HCT116 (cell line): ENCODE measurements around the gene NECTIN4. TPM values are rescaled to one million over a fixed set of nuclear protein-coding genes. Genes with fewer than 3 reads are reported as not detected.

Source experiments
- ATAC-seq: fragments of 200-7000 bp; cut with Tn5 transposase; 2 replicates; pipeline ENCODE4 v1.9.1; 2020; ENCODE audit warnings: mild to moderate bottlenecking, moderate library complexity
- BruUV-seq: library from RNA; stranded (reverse); fragments of 400-500 nt; replicated peaks from 2 replicates; lab custom pipeline; 2021; lab: Mats Ljungman, UMichigan
- CTCF ChIA-PET: fragments of 300-600 bp; sonication (Branson Sonifier 250); formaldehyde crosslinking; loops from one replicate; lab custom pipeline; 2021; ENCODE audit warnings: antibody characterized with exemption; lab: Charles Lee
- POLR2A ChIA-PET: fragments of 300-600, 350-600 bp; sonication (Branson Sonifier 250); formaldehyde crosslinking; loops from one replicate; lab custom pipeline; 2021; ENCODE audit warnings: antibody characterized with exemption; lab: Charles Lee
- RAD21 ChIA-PET, 2 experiments: fragments of 300-600 bp; sonication (Branson Sonifier 250); formaldehyde crosslinking; loops; one replicate each; lab custom pipeline; 2023; ENCODE audit warnings: low total read pairs in 2 of 2; ENCODE audit not compliant: uncharacterized antibody in 2 of 2, unreplicated experiment in 2 of 2, low non-redundant PET in 1 of 2; lab: Charles Lee
- DNase-seq: peaks from one replicate; pipeline ENCODE4 v3.0.0-alpha.2; 2010; ENCODE audit warnings: low read depth, low spot score
- H2AFZ ChIP-seq: fragments of 200-600 bp; shearing (Covaris generic), sonication (generic); 2 replicates; pipeline ENCODE4 v1.6.1; 2017; ENCODE audit warnings: low read depth, mixed run types, mixed read lengths, antibody characterized with exemption, low read length; ENCODE audit not compliant: poor library complexity, severe bottlenecking
- H3K27ac ChIP-seq: 2 replicates; pipeline ENCODE4 v1.5.1; 2012; ENCODE audit warnings: low read depth, low read length
- H3K27me3 ChIP-seq: fragments of 200-600 bp; sonication (generic); 2 replicates; pipeline ENCODE4 v1.6.1; 2016; ENCODE audit warnings: mixed run types, low read length, mixed read lengths; ENCODE audit not compliant: insufficient read depth
- H3K36me3 ChIP-seq, 2 experiments: fragments of 200-500 bp in 1 of 2; fragments of 200-600 bp in 1 of 2; sonication (Bioruptor generic) in 1 of 2; sonication (generic) in 1 of 2; 2 replicates each; pipeline versions ENCODE4 v1.5.1 to v1.6.1; 2014 to 2016; ENCODE audit warnings: low read length in 2 of 2, inconsistent platforms in 1 of 2, mixed read lengths in 1 of 2, mixed run types in 1 of 2; ENCODE audit not compliant: insufficient read depth in 2 of 2, control insufficient read depth in 1 of 2
- H3K4me1 ChIP-seq, 2 experiments: fragments of 200-600 bp in 1 of 2; sonication (generic) in 1 of 2; 2 replicates each; pipeline versions ENCODE4 v1.5.1 to v1.6.1; 2012 to 2017; ENCODE audit warnings: low read length in 2 of 2, inconsistent platforms in 1 of 2, mild to moderate bottlenecking in 1 of 2, mixed read lengths in 1 of 2, mixed run types in 1 of 2, moderate library complexity in 1 of 2; ENCODE audit not compliant: insufficient read depth in 2 of 2, control insufficient read depth in 1 of 2
- H3K4me2 ChIP-seq: fragments of 200-600 bp; sonication (generic); 2 replicates; pipeline ENCODE4 v1.6.1; 2017; ENCODE audit warnings: mixed run types, low read length, mixed read lengths
- H3K4me3 ChIP-seq, 2 experiments: fragments of 200-600 bp in 1 of 2; sonication (generic) in 1 of 2; replicated peaks in 1 of 2; 2 replicates each; pipeline ENCODE4 v1.5.1; 2011 to 2016; ENCODE audit warnings: low read length in 2 of 2, control low read depth in 1 of 2, low read depth in 1 of 2, mild to moderate bottlenecking in 1 of 2, mixed read lengths in 1 of 2, mixed run types in 1 of 2
- H3K79me2 ChIP-seq: fragments of 200-600 bp; sonication (generic); 2 replicates; pipeline ENCODE4 v1.6.1; 2017; ENCODE audit warnings: mild to moderate bottlenecking, mixed run types, low read length, moderate library complexity, mixed read lengths; ENCODE audit not compliant: insufficient read depth
- H3K9ac ChIP-seq: fragments of 200-600 bp; sonication (generic); 2 replicates; pipeline ENCODE4 v1.6.1; 2016; ENCODE audit warnings: low read length, mixed read lengths
- H3K9me2 ChIP-seq: fragments of 200-600 bp; sonication (generic), shearing (Covaris generic); 2 replicates; pipeline ENCODE4 v1.6.1; 2017; ENCODE audit warnings: mixed run types, mild to moderate bottlenecking, moderate library complexity; ENCODE audit not compliant: insufficient read depth
- H3K9me3 ChIP-seq, 2 experiments: fragments of 200-500 bp in 1 of 2; fragments of 200-600 bp in 1 of 2; sonication (Bioruptor generic) in 1 of 2; sonication (generic) in 1 of 2; 2 replicates each; pipeline ENCODE4 v1.6.1; 2014 to 2017; ENCODE audit warnings: low read length in 2 of 2, mixed read lengths in 2 of 2, inconsistent platforms in 1 of 2, low read depth in 1 of 2, mild to moderate bottlenecking in 1 of 2, mixed run types in 1 of 2, moderate library complexity in 1 of 2; ENCODE audit not compliant: control insufficient read depth in 1 of 2, insufficient read depth in 1 of 2
- H4K20me1 ChIP-seq: fragments of 200-600 bp; sonication (generic), shearing (Covaris generic); 2 replicates; pipeline ENCODE4 v1.6.1; 2017; ENCODE audit warnings: mixed run types, mild to moderate bottlenecking, moderate library complexity; ENCODE audit not compliant: insufficient read depth
- POLR2AphosphoS5 ChIP-seq: IDR thresholded peaks from 2 replicates; pipeline ENCODE4 v1.6.1; 2011; ENCODE audit warnings: mild to moderate bottlenecking, low read depth, low read length, moderate library complexity
- REST ChIP-seq: IDR thresholded peaks from 2 replicates; pipeline ENCODE4 v1.6.1; 2012; ENCODE audit warnings: low read depth
- SIN3A ChIP-seq: IDR thresholded peaks from 2 replicates; pipeline ENCODE4 v1.6.1; 2012; ENCODE audit warnings: low read depth
- YY1 ChIP-seq: IDR thresholded peaks from 2 replicates; pipeline ENCODE4 v1.6.1; 2011; ENCODE audit warnings: low read length, low read depth, moderate library complexity, mild to moderate bottlenecking; ENCODE audit not compliant: insufficient replicate concordance; ENCODE audit errors: extremely low read depth
- ZFX ChIP-seq: fragments of 450-650 bp; IDR thresholded peaks from 2 replicates; pipeline ENCODE4 v1.6.1; 2017
- ZNF274 ChIP-seq: fragments of 200-500 bp; sonication (Bioruptor generic); IDR thresholded peaks from 2 replicates; pipeline ENCODE4 v1.6.1; 2014; ENCODE audit warnings: mild to moderate bottlenecking, low read depth, low read length, inconsistent platforms
- intact Hi-C: fragments of 100-400 bp; cut with micrococcal nuclease; formaldehyde crosslinking; loops from 2 replicates; pipeline ENCODE4 v1.10.0; 2022
- total RNA-seq: library from RNA; stranded (reverse); gene quantifications from one replicate; pipeline ENCODE4 v1.2.1, GENCODE V29; 2021; ENCODE audit not compliant: unreplicated experiment

NECTIN4 gene
- total RNA-seq, 1 experiment from 2014 or later: 3.3 TPM

GRCh38 chr1:161098210-161099068 is 9.1 kb upstream of the NECTIN4 start, which contains the start of gene KLHDC9:
Gene KLHDC9, plus strand, starts transcription at chr1:161098361. Its CDS starts 175 bp downstream, at chr1:161098536.
- BruUV-seq: TSS peak; percentile 8

More at GRCh38 chr1:161098210-161099068, 9.1 kb upstream of the NECTIN4 start, which contains the start of gene KLHDC9:
- ChIA-PET RAD21 (interaction anchor here in 1 of 2 experiments (0.6 to 1.7 kb wide), 2 partner anchors 60 to 101 kb away, joined by 3 to 7 read pairs; no protein-coding TSS in a partner anchor), CTCF (interaction anchor here (1.0 to 3.5 kb wide), 6 partner anchors 8 to 104 kb away, joined by 3 to 25 read pairs (median 10); no protein-coding TSS in a partner anchor), POLR2A (interaction anchor here (0.9 to 1.3 kb wide), 3 partner anchors 26 to 77 kb away, joined by 3 to 5 read pairs (median 3); partner anchors contain the start of genes F11R and USF1)
- H3K9ac ChIP-seq: peak within 1 kb of the TSS; percentile 30; the same call in 1 of the 2 replicates
- H4K20me1 ChIP-seq: no peaks in the 10 kb centered on the region
- H3K9me2 ChIP-seq: no peaks in the 10 kb centered on the region
- peak within 1 kb of the TSS; percentile 41 to 43 for H3K4me3 ChIP-seq
- peaks cover 23% of the 10 kb centered on the region for H3K79me2 ChIP-seq
- peak; percentile 42; the same call in 1 of the 2 replicates for TF ChIP-seq POLR2AphosphoS5
- no peak for TF ChIP-seq ZNF274
- TF ChIP-seq YY1: no peak
- TF ChIP-seq SIN3A: no peak
- no peak for TF ChIP-seq REST
- TF ChIP-seq ZFX: peak; percentile 46; the same call in 1 of the 2 replicates
- H3K4me2 ChIP-seq: peak within 1 kb of the TSS; percentile 58
- peak; percentile 69 for DNase-seq
- peak; percentile 84 for ATAC-seq
- H2AFZ ChIP-seq: no peak within 1 kb of the TSS
- intact Hi-C loops: loop anchor here (5.0 kb wide), 1 partner anchor 76 kb away; the partner anchor contains the start of gene F11R
- H3K27me3 ChIP-seq: no peaks in the 10 kb centered on the region
- peaks cover 3 to 26% of the 10 kb centered on the region in 2 experiments; a peak in 3 of 4 replicates for H3K4me1 ChIP-seq
- peak within 1 kb of the TSS; percentile 50 for H3K27ac ChIP-seq
- H3K9me3 ChIP-seq: no peaks in the 10 kb centered on the region
- peaks cover 9 to 20% of the 10 kb centered on the region in 2 experiments; a peak in 3 of 4 replicates for H3K36me3 ChIP-seq
